ENCODE measurements around the gene GOSR2. TPM values are rescaled to one million over a fixed set of nuclear protein-coding genes. Genes with fewer than 3 reads are reported as not detected.
A peak's percentile ranks its signal among the peaks of the same experiment; 100 is the strongest.

The GOSR2 gene
- total RNA-seq, 1 experiment from 2014 or later, result 53.5 TPM

- H3K4me3 Mint-ChIP-seq, result peak overlapping the region in 1 of 2 experiments; percentile 58; a peak in 3 of 5 replicates
- no peak overlapping the region for H2BK12ac ChIP-seq (ENCODE audit: insufficient read length, low read depth, low read length)
- no peak overlapping the region for H3K56ac ChIP-seq (ENCODE audit: insufficient read length, low read depth, low read length)
- H2BK20ac ChIP-seq (ENCODE audit: low read depth, low read length, poor library complexity, severe bottlenecking), result no peak overlapping the region
- peaks cover 5% of the 10 kb centered on the region; the same call in 1 of the 2 replicates for H3K27me3 ChIP-seq (ENCODE audit: insufficient read depth, low read length)
- H2BK5ac ChIP-seq (ENCODE audit: insufficient read length, low read length), result no peak overlapping the region
- peak; percentile 72 for DNase-seq
- H3K27ac ChIP-seq (ENCODE audit: insufficient read length, low read depth, low read length), result no peak overlapping the region
- no peaks in the 10 kb centered on the region for H4K20me1 ChIP-seq (ENCODE audit: control insufficient read depth, insufficient read depth, insufficient read length)
- no peak overlapping the region for H3K9ac ChIP-seq (ENCODE audit: extremely low read depth, insufficient read length, low read length)
- no CpG with 5 or more reads among the region's 14 CpGs for WGBS (ENCODE audit: extremely low coverage, insufficient read length, low lambda C conversion rate)
- peaks cover 3% of the 10 kb centered on the region in 2 experiments; a peak in 2 of 5 replicates for H3K9me3 Mint-ChIP-seq
- H3K4me2 ChIP-seq (ENCODE audit: insufficient read depth, insufficient read length, low read length), result peak overlapping the region; percentile 72
- H3K9me3 ChIP-seq (ENCODE audit: control insufficient read depth, low read depth, low read length), result no peaks in the 10 kb centered on the region
- peak overlapping the region in 1 of 3 experiments; percentile 9; a peak in 1 of 7 replicates for H3K27ac Mint-ChIP-seq
- TF ChIP-seq CTCF (conservative IDR thresholded peaks at IDR 0.05), result peak; percentile 20; the same call in 2 of the 3 replicates
- no peaks in the 10 kb centered on the region for H3K79me2 ChIP-seq (ENCODE audit: insufficient read depth, low read length)
- no peak overlapping the region for H4K5ac ChIP-seq (ENCODE audit: insufficient read length, low read depth, low read length)
- H3K79me1 ChIP-seq (ENCODE audit: insufficient read depth, low read depth, low read length, poor library complexity, severe bottlenecking), result no peaks in the 10 kb centered on the region
- peaks cover 16% of the 10 kb centered on the region for H3K23me2 ChIP-seq (ENCODE audit: insufficient read length, low read depth, low read length, poor library complexity, severe bottlenecking)
- H2BK15ac ChIP-seq (ENCODE audit: low read depth, low read length), result no peak overlapping the region
- no peak overlapping the region for H3T11ph ChIP-seq (ENCODE audit: low read length)
- H3K4ac ChIP-seq (ENCODE audit: low read depth, low read length), result no peak overlapping the region
- H2BK120ac ChIP-seq (ENCODE audit: low read depth, low read length, poor library complexity, severe bottlenecking), result no peak overlapping the region
- peaks cover 29 to 38% of the 10 kb centered on the region in 2 experiments for H3K4me1 Mint-ChIP-seq
- no peak overlapping the region for H4K8ac ChIP-seq (replicated peaks; ENCODE audit: insufficient read length, low read depth, low read length)
- H3K23ac ChIP-seq (ENCODE audit: insufficient read length, low read depth, low read length), result no peak overlapping the region
- H3K4me1 ChIP-seq (ENCODE audit: insufficient read depth, low read length), result no peaks in the 10 kb centered on the region; the same call in 1 of the 2 replicates
- no peak overlapping the region for H3K18ac ChIP-seq (ENCODE audit: insufficient read length, low read depth, low read length)
- H2AFZ ChIP-seq (ENCODE audit: low read length), result no peak overlapping the region
- H2AK5ac ChIP-seq (ENCODE audit: insufficient read length, low read length), result no peak overlapping the region
- no peak overlapping the region for H4K91ac ChIP-seq (ENCODE audit: insufficient read length, low read depth, low read length)
- H3K14ac ChIP-seq (ENCODE audit: insufficient read depth, low read length), result no peak overlapping the region
- H3K27me3 Mint-ChIP-seq (ENCODE audit: low read depth), result peaks cover 64% of the 10 kb centered on the region
- H3K36me3 Mint-ChIP-seq (ENCODE audit: insufficient read depth in 1 of 3, low read depth in 3 of 3), result peaks cover 0 to 4% (median 3%) of the 10 kb centered on the region in 3 experiments; a peak in 2 of 7 replicates
Observed at GRCh38 chr17:46976626-46977270, 53.8 kb downstream of the GOSR2 start.

Data from H9 (cell line).